Upper lobe of left lung (tissue), 6 donors: Measurements from ENCODE around the gene SNAPC5. TPM values are rescaled to one million over a fixed set of nuclear protein-coding genes. Genes with fewer than 3 reads are reported as not detected.
A peak's percentile ranks its signal among the peaks of the same experiment; 100 is the strongest.

ENCODE experiments used
- ATAC-seq, 2 donors: fragments of 200-7000 bp; cut with Tn5 transposase; one replicate each; pipeline ENCODE4 v1.9.1; 2022; ENCODE audit warnings: mild to moderate bottlenecking in 2 of 2, moderate library complexity in 2 of 2; ENCODE audit not compliant: low FRiP score in 2 of 2
- DNase-seq, 2 donors: peaks; one replicate each; pipeline ENCODE4 v3.0.0-alpha.2; 2019 to 2020
- H3K27ac ChIP-seq, 4 donors: fragments of 200-600 bp; sonication (generic); one replicate each; pipeline ENCODE4 v1.5.1; 2016 to 2019
- H3K27me3 ChIP-seq, 4 donors: fragments of 200-600 bp; sonication (generic); one replicate each; pipeline ENCODE4 v1.5.1; 2017 to 2019
- H3K36me3 ChIP-seq, 4 donors: fragments of 200-600 bp; sonication (generic); one replicate each; pipeline ENCODE4 v1.5.1; 2016 to 2019
- H3K4me1 ChIP-seq, 4 donors: fragments of 200-600 bp; sonication (generic); one replicate each; pipeline ENCODE4 v1.5.1; 2018 to 2019
- H3K4me3 ChIP-seq, 4 donors: fragments of 200-600 bp; sonication (generic); one replicate each; pipeline ENCODE4 v1.5.1; 2017 to 2019; ENCODE audit warnings: mild to moderate bottlenecking in 2 of 4, moderate library complexity in 1 of 4
- H3K9me3 ChIP-seq, 4 donors: fragments of 200-600 bp; sonication (generic); one replicate each; pipeline ENCODE4 v1.5.1; 2018 to 2019
- CTCF ChIP-seq, 6 experiments: fragments of 450-650 bp in 4 of 6; fragments of 200-600 bp in 2 of 6; sonication (generic) in 2 of 6; IDR thresholded peaks; one replicate each; pipeline ENCODE4 v1.5.1; 2016 to 2019; ENCODE audit warnings: antibody characterized with exemption in 6 of 6
- EP300 ChIP-seq, 4 donors: sonication (generic); formaldehyde crosslinking; IDR thresholded peaks; one replicate each; pipeline ENCODE4 v1.5.1; 2017; ENCODE audit warnings: antibody characterized with exemption in 4 of 4, control low read depth in 2 of 4
- POLR2A ChIP-seq, 4 donors: fragments of 450-650 bp; IDR thresholded peaks; one replicate each; pipeline ENCODE4 v1.5.1; 2016 to 2017; ENCODE audit warnings: antibody characterized with exemption in 4 of 4, mild to moderate bottlenecking in 2 of 4
- POLR2AphosphoS5 ChIP-seq, 2 donors: sonication (generic); formaldehyde crosslinking; IDR thresholded peaks; one replicate each; pipeline ENCODE4 v1.5.1; 2017; ENCODE audit warnings: antibody characterized with exemption in 2 of 2
- WGBS, 2 donors: methylation state at CpG; one replicate each; pipeline ENCODE4 v1.1.5; 2017 to 2018; 5-methylcytosine and 5-hydroxymethylcytosine counted together
- total RNA-seq, 6 donors: library from RNA; depleted of rRNA in 4 of 6; stranded (reverse); fragments of >200 nt in 4 of 6; gene quantifications; one replicate each; pipeline versions ENCODE4 v1.1.0 to v1.2.1, GENCODE V29; 2016 to 2021
- donor health status: DM: no; HTN: no; CAD: no; lungs with moderate emphysema.
- donor health status: DM: no; HTN: yes; CAD: no; lungs with severe emphysema.

The SNAPC5 gene
- 10 to 100 TPM; 19.0 to 35.1 (median 25.5) TPM for total RNA-seq

GRCh38 chr15:66497502-66498455 lies at the start of gene SNAPC5:
TSS of gene SNAPC5 (minus strand) at chr15:66497762. CDS start at chr15:66497731, 31 bp downstream.
- peak within 1 kb of the TSS; percentile 89 to 96 (median 93) for H3K27ac ChIP-seq
- no peaks in the 10 kb centered on the region for H3K9me3 ChIP-seq
- 11 to 20% methylated on average over 17 to 42 of the region's 43 CpGs for WGBS, 2 donors
- ATAC-seq (peak; percentile 98), DNase-seq (peak; percentile 98 to 99)
- peaks cover 13 to 49% (median 22%) of the 10 kb centered on the region in 4 donors for H3K4me1 ChIP-seq
- TF ChIP-seq POLR2A (IDR thresholded peaks at IDR 0.05) = peak in 2 of 4 donors; percentile 60 to 88
- peak; percentile 93 to 98 (median 98) for TF ChIP-seq CTCF (IDR thresholded peaks at IDR 0.05)
- TF ChIP-seq EP300 (IDR thresholded peaks at IDR 0.05) = peak in 1 of 4 donors; percentile 61
- peak; percentile 92 to 94 for TF ChIP-seq POLR2AphosphoS5 (IDR thresholded peaks at IDR 0.05)
- H3K27me3 ChIP-seq = no peaks in the 10 kb centered on the region
- H3K36me3 ChIP-seq = peaks cover 33 to 78% (median 58%) of the 10 kb centered on the region in 4 donors
- H3K4me3 ChIP-seq = peak within 1 kb of the TSS; percentile 82 to 96 (median 91)

- ATAC-seq (no peak), DNase-seq (no peak)
- no peaks in the 10 kb centered on the region for H3K9me3 ChIP-seq
- WGBS, 2 donors = 100% methylated on average over 1 of the region's 1 CpG
- no peaks in the 10 kb centered on the region for H3K27me3 ChIP-seq
- TF ChIP-seq EP300 (IDR thresholded peaks at IDR 0.05) = no peak
- TF ChIP-seq POLR2A (IDR thresholded peaks at IDR 0.05) = no peak
- no peak for TF ChIP-seq POLR2AphosphoS5 (IDR thresholded peaks at IDR 0.05)
- H3K36me3 ChIP-seq = peaks cover 0 to 8% (median 1%) of the 10 kb centered on the region in 4 donors
- H3K4me3 ChIP-seq = no peak overlapping the region
- H3K4me1 ChIP-seq = no peaks in the 10 kb centered on the region
- H3K27ac ChIP-seq = no peak overlapping the region
Observed at GRCh38 chr15:66545255-66545654, 47.7 kb upstream of the SNAPC5 start.

GRCh38 chr15:66542896-66543295 lies 45.3 kb upstream of the SNAPC5 start:
- 98 to 99% methylated on average over 4 of the region's 4 CpGs for WGBS, 2 donors
- no peak overlapping the region for H3K27ac ChIP-seq
- ATAC-seq (no peak), DNase-seq (no peak)
- no peak for TF ChIP-seq EP300 (IDR thresholded peaks at IDR 0.05)
- TF ChIP-seq POLR2A (IDR thresholded peaks at IDR 0.05) = no peak
- TF ChIP-seq CTCF (IDR thresholded peaks at IDR 0.05) = no peak
- no peak for TF ChIP-seq POLR2AphosphoS5 (IDR thresholded peaks at IDR 0.05)
- H3K4me1 ChIP-seq = no peaks in the 10 kb centered on the region
- peaks cover 0 to 15% (median 4%) of the 10 kb centered on the region in 4 donors for H3K36me3 ChIP-seq
- no peaks in the 10 kb centered on the region for H3K27me3 ChIP-seq
- H3K4me3 ChIP-seq = no peak overlapping the region
- H3K9me3 ChIP-seq = no peaks in the 10 kb centered on the region

GRCh38 chr15:66535056-66535455 lies 37.5 kb upstream of the SNAPC5 start:
- Histone ChIP-seq H3K27ac (no peak overlapping the region), H3K4me1 (no peaks in the 10 kb centered on the region), H3K4me3 (no peak overlapping the region), H3K36me3 (peaks cover 0 to 9% (median 2%) of the 10 kb centered on the region in 4 donors), H3K27me3 (no peaks in the 10 kb centered on the region), H3K9me3 (no peaks in the 10 kb centered on the region)
- TF ChIP-seq EP300 (IDR thresholded peaks at IDR 0.05) (no peak), POLR2A (IDR thresholded peaks at IDR 0.05) (no peak), CTCF (IDR thresholded peaks at IDR 0.05) (no peak), POLR2AphosphoS5 (IDR thresholded peaks at IDR 0.05) (no peak)
- WGBS, 2 donors = 93 to 99% methylated on average over 9 of the region's 9 CpGs
- DNase-seq (no peak), ATAC-seq (no peak)

- H3K36me3 ChIP-seq = peaks cover 4 to 24% (median 7%) of the 10 kb centered on the region in 4 donors
- TF ChIP-seq CTCF (IDR thresholded peaks at IDR 0.05) (no peak), POLR2A (IDR thresholded peaks at IDR 0.05) (no peak), POLR2AphosphoS5 (IDR thresholded peaks at IDR 0.05) (no peak), EP300 (IDR thresholded peaks at IDR 0.05) (no peak)
- H3K4me1 ChIP-seq = no peaks in the 10 kb centered on the region
- H3K27ac ChIP-seq = no peak overlapping the region
- H3K4me3 ChIP-seq = no peak overlapping the region
- DNase-seq = no peak
- no peaks in the 10 kb centered on the region for H3K27me3 ChIP-seq
- ATAC-seq = no peak
- 62 to 85% methylated on average over 4 of the region's 4 CpGs for WGBS, 2 donors
- H3K9me3 ChIP-seq = no peaks in the 10 kb centered on the region
Observed at GRCh38 chr15:66524838-66525237, 27.3 kb upstream of the SNAPC5 start.
